GM21786 (cell line): ENCODE data around the gene SLC29A3.

Experiments used
- ATAC-seq: cut with Tn5 transposase; IDR thresholded peaks from one replicate; pipeline ENCODE4 v1.9.1; 2021; ENCODE audit not compliant: unreplicated experiment

The SLC29A3 gene

GRCh38 chr10:71408436-71409225 lies 89.6 kb downstream of the SLC29A3 start:
- no peak for ATAC-seq

- no peak for ATAC-seq
These were observed 90.6 kb downstream of the SLC29A3 start for GRCh38 chr10:71409516-71410104.
